DMS153 (cell line): Measurements from ENCODE around the gene IL1RAPL2.
"Not testable (repeated sequence)": the region's sequence is repeated elsewhere in the genome, so short reads cannot be mapped to it uniquely, and the experiment has no call there.

ENCODE experiments used
- DNase-seq: peaks from one replicate; lab custom pipeline; 2025; lab: John Stamatoyannopoulos, UW

IL1RAPL2 gene

GRCh38 chrX:105018865-105019264 is 452.9 kb downstream of the IL1RAPL2 start:
- no peak for DNase-seq

- DNase-seq = not testable (repeated sequence)
These were observed 463.0 kb downstream of the IL1RAPL2 start for GRCh38 chrX:105028962-105029361.

- no peak for DNase-seq
These were observed 472.8 kb downstream of the IL1RAPL2 start for GRCh38 chrX:105038672-105039328.

GRCh38 chrX:105050921-105051320 is 484.9 kb downstream of the IL1RAPL2 start:
- DNase-seq = no peak

- no peak for DNase-seq
These were observed 485.4 kb downstream of the IL1RAPL2 start for GRCh38 chrX:105051364-105051763.

GRCh38 chrX:105052926-105053325 is 486.9 kb downstream of the IL1RAPL2 start:
- DNase-seq = no peak

GRCh38 chrX:105063743-105064142 is 497.7 kb downstream of the IL1RAPL2 start:
- no peak for DNase-seq

- no peak for DNase-seq
These were observed 532.2 kb downstream of the IL1RAPL2 start for GRCh38 chrX:105098201-105098600.

- no peak for DNase-seq
These were observed 532.8 kb downstream of the IL1RAPL2 start for GRCh38 chrX:105098812-105099211.

GRCh38 chrX:105101378-105101777 is 535.4 kb downstream of the IL1RAPL2 start:
- DNase-seq = no peak

- DNase-seq = no peak
These were observed 543.9 kb downstream of the IL1RAPL2 start for GRCh38 chrX:105109936-105110335.

- DNase-seq = no peak
These were observed 548.6 kb downstream of the IL1RAPL2 start for GRCh38 chrX:105114554-105115130.

GRCh38 chrX:105115596-105116320 is 549.8 kb downstream of the IL1RAPL2 start:
- DNase-seq = not testable (repeated sequence)

- DNase-seq = no peak
These were observed 550.5 kb downstream of the IL1RAPL2 start for GRCh38 chrX:105116486-105116885.

GRCh38 chrX:105117621-105118020 is 551.6 kb downstream of the IL1RAPL2 start:
- no peak for DNase-seq

- DNase-seq = no peak
These were observed 554.5 kb downstream of the IL1RAPL2 start for GRCh38 chrX:105120463-105120862.

GRCh38 chrX:105121186-105121585 is 555.2 kb downstream of the IL1RAPL2 start:
- DNase-seq = no peak

- DNase-seq = no peak
These were observed 560.2 kb downstream of the IL1RAPL2 start for GRCh38 chrX:105126201-105126600.

GRCh38 chrX:105134273-105134672 is 568.3 kb downstream of the IL1RAPL2 start:
- DNase-seq = no peak

- no peak for DNase-seq
These were observed 570.8 kb downstream of the IL1RAPL2 start for GRCh38 chrX:105136786-105137185.

GRCh38 chrX:105150036-105150435 is 584.0 kb downstream of the IL1RAPL2 start:
- DNase-seq = no peak

GRCh38 chrX:105150557-105150956 is 584.6 kb downstream of the IL1RAPL2 start:
- DNase-seq = no peak

GRCh38 chrX:105167233-105167632 is 601.2 kb downstream of the IL1RAPL2 start:
- no peak for DNase-seq
